ENCODE measurements around the gene HECW1. TPM values are rescaled to one million over a fixed set of nuclear protein-coding genes. Genes with fewer than 3 reads are reported as not detected.

HECW1 gene
- total and polyA plus RNA-seq, 2 donors (not counting 1 experiment from before 2014, with no cell fraction given) = not detected

DNA sequence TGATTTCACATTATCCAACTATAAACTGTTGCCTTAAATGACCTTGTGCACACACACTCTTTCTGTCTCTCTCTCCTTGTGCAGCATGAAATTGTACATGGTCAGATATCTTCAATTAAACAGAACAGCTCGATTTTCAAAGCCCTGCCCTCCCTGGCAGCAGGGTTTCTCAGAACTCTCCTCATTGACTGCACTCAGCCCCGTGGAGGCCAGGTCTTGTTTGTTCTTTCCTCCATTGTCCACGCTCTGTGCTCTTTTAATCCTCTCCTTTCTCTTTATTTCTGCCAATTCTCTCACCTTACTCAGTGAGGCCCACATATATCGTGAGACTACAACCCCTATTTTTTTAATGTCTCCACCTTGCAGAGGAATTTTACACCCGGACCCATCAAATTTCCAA is 294.5 kb downstream of the HECW1 start:
- Histone ChIP-seq H3K27me3 (replicated peaks in 1 of 4; ENCODE audit: control extremely low read depth in 1 of 4, control insufficient read depth in 3 of 4, insufficient read depth in 4 of 4, low read length in 3 of 4) (no peaks in the 10 kb centered on the region), H4K20me1 (ENCODE audit: control insufficient read depth, insufficient read depth, low read length, poor library complexity, severe bottlenecking) (no peaks in the 10 kb centered on the region), H3K4me2 (replicated peaks; ENCODE audit: low read depth, low read length, poor library complexity, severe bottlenecking) (no peak overlapping the region), H3K4me3 (ENCODE audit: control extremely low read depth in 1 of 5, extremely low read depth in 1 of 5, insufficient read depth in 1 of 5, low read depth in 2 of 5, low read length in 4 of 5) (no peak overlapping the region), H3K9me3 (ENCODE audit: control extremely low read depth in 1 of 3, control insufficient read depth in 2 of 3, insufficient read depth in 1 of 3, low read length in 2 of 3) (no peaks in the 10 kb centered on the region), H2AFZ (ENCODE audit: insufficient read depth, low read depth, low read length, poor library complexity, severe bottlenecking) (no peak overlapping the region), H3K27ac (ENCODE audit: low read length in 2 of 2) (no peak overlapping the region), H3K79me2 (ENCODE audit: control insufficient read depth, insufficient read depth, low read length) (no peaks in the 10 kb centered on the region), H3K4me1 (ENCODE audit: control insufficient read depth in 2 of 2, insufficient read depth in 2 of 2, low read length in 2 of 2) (no peaks in the 10 kb centered on the region), H3K9ac (ENCODE audit: low read length) (no peak overlapping the region), H3K36me3 (replicated peaks in 1 of 2; ENCODE audit: control extremely low read depth in 1 of 2, control insufficient read depth in 1 of 2, extremely low read depth in 1 of 2, insufficient read depth in 2 of 2, low read length in 1 of 2) (no peaks in the 10 kb centered on the region)
- CTCF ChIA-PET = no interaction called here
- ATAC-seq (ENCODE audit: low read depth) (no peak), DNase-seq (no peak)
- Mint-ChIP-seq H3K4me1 (no peaks in the 10 kb centered on the region), H3K27ac (no peak overlapping the region), H3K27me3 (peaks cover 10% of the 10 kb centered on the region), H3K4me3 (no peak overlapping the region), H3K9me3 (ENCODE audit: insufficient read depth) (no peaks in the 10 kb centered on the region)
- TF ChIP-seq EZH2 (IDR thresholded peaks at IDR 0.05; ENCODE audit: borderline replicate concordance, insufficient read depth, low read depth, low read length, poor library complexity, severe bottlenecking) = no peak
- TF ChIP-seq, protein P1, sequence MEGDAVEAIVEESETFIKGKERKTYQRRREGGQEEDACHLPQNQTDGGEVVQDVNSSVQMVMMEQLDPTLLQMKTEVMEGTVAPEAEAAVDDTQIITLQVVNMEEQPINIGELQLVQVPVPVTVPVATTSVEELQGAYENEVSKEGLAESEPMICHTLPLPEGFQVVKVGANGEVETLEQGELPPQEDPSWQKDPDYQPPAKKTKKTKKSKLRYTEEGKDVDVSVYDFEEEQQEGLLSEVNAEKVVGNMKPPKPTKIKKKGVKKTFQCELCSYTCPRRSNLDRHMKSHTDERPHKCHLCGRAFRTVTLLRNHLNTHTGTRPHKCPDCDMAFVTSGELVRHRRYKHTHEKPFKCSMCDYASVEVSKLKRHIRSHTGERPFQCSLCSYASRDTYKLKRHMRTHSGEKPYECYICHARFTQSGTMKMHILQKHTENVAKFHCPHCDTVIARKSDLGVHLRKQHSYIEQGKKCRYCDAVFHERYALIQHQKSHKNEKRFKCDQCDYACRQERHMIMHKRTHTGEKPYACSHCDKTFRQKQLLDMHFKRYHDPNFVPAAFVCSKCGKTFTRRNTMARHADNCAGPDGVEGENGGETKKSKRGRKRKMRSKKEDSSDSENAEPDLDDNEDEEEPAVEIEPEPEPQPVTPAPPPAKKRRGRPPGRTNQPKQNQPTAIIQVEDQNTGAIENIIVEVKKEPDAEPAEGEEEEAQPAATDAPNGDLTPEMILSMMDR (IDR thresholded peaks at IDR 0.05) = no peak
- POLR2A ChIA-PET = no interaction called here
- intact Hi-C loops (cut with micrococcal nuclease) = no loop called here
- 82% methylated on average over 5 of the region's 5 CpGs for WGBS (ENCODE audit: insufficient coverage)

- no peaks in the 10 kb centered on the region for H3K9me3 Mint-ChIP-seq (ENCODE audit: insufficient read depth)
- Histone ChIP-seq H3K27me3 (replicated peaks in 1 of 4; ENCODE audit: control extremely low read depth in 1 of 4, control insufficient read depth in 3 of 4, insufficient read depth in 4 of 4, low read length in 3 of 4) (no peaks in the 10 kb centered on the region), H3K4me2 (replicated peaks; ENCODE audit: low read depth, low read length, poor library complexity, severe bottlenecking) (no peak overlapping the region), H4K20me1 (ENCODE audit: control insufficient read depth, insufficient read depth, low read length, poor library complexity, severe bottlenecking) (no peaks in the 10 kb centered on the region), H3K4me3 (ENCODE audit: control extremely low read depth in 1 of 5, extremely low read depth in 1 of 5, insufficient read depth in 1 of 5, low read depth in 2 of 5, low read length in 4 of 5) (no peak overlapping the region), H3K4me1 (ENCODE audit: control insufficient read depth in 2 of 2, insufficient read depth in 2 of 2, low read length in 2 of 2) (no peaks in the 10 kb centered on the region), H3K9me3 (ENCODE audit: control extremely low read depth in 1 of 3, control insufficient read depth in 2 of 3, insufficient read depth in 1 of 3, low read length in 2 of 3) (no peaks in the 10 kb centered on the region), H3K79me2 (ENCODE audit: control insufficient read depth, insufficient read depth, low read length) (no peaks in the 10 kb centered on the region), H3K9ac (ENCODE audit: low read length) (no peak overlapping the region), H3K27ac (ENCODE audit: low read length in 2 of 2) (no peak overlapping the region), H3K36me3 (replicated peaks in 1 of 2; ENCODE audit: control extremely low read depth in 1 of 2, control insufficient read depth in 1 of 2, extremely low read depth in 1 of 2, insufficient read depth in 2 of 2, low read length in 1 of 2) (no peaks in the 10 kb centered on the region), H2AFZ (ENCODE audit: insufficient read depth, low read depth, low read length, poor library complexity, severe bottlenecking) (no peak overlapping the region)
- ATAC-seq (ENCODE audit: low read depth) (no peak), DNase-seq (no peak)
- ChIA-PET POLR2A (no interaction called here), CTCF (no interaction called here)
- no peaks in the 10 kb centered on the region for H3K4me1 Mint-ChIP-seq
- TF ChIP-seq EZH2 (IDR thresholded peaks at IDR 0.05; ENCODE audit: borderline replicate concordance, insufficient read depth, low read depth, low read length, poor library complexity, severe bottlenecking) = no peak
- TF ChIP-seq, protein P1 (IDR thresholded peaks at IDR 0.05) = no peak
- peaks cover 4% of the 10 kb centered on the region for H3K27me3 Mint-ChIP-seq
- intact Hi-C loops (cut with micrococcal nuclease) = no loop called here
- H3K27ac Mint-ChIP-seq = no peak overlapping the region
- no peak overlapping the region for H3K4me3 Mint-ChIP-seq
- no CpG with 5 or more reads among the region's 5 CpGs for WGBS (ENCODE audit: insufficient coverage)
Measured at GRCh38 chr7:43408981-43409380, 296.5 kb downstream of the HECW1 start.

Data from B cell (primary cell).